Measurements from ENCODE around the gene USP7. TPM values are rescaled to one million over a fixed set of nuclear protein-coding genes. Genes with fewer than 3 reads are reported as not detected.

The USP7 gene
- total RNA-seq, 1 experiment from 2014 or later = 125 TPM

GRCh38 chr16:8859913-8860881 is 103.5 kb downstream of the USP7 start:
- no peak for DNase-seq (ENCODE audit: low read depth, low spot score)
- intact Hi-C loops (cut with micrococcal nuclease; ENCODE audit: unreplicated experiment) = loop anchor here (10.0 kb wide), 2 partner anchors 275 to 285 kb away; no protein-coding TSS in a partner anchor
- Histone ChIP-seq H3K9me3 (ENCODE audit: control insufficient read depth, insufficient read depth, low read depth, low read length) (no peaks in the 10 kb centered on the region), H3K27ac (ENCODE audit: low read length) (peak overlapping the region; percentile 86), H3K4me3 (ENCODE audit: low read depth in 2 of 2, low read length in 2 of 2) (no peak overlapping the region), H3K27me3 (ENCODE audit: control insufficient read depth, insufficient read depth, low read length) (no peaks in the 10 kb centered on the region), H3K4me1 (ENCODE audit: control insufficient read depth, insufficient read depth, low read length) (peaks cover 66% of the 10 kb centered on the region), H3K36me3 (ENCODE audit: control insufficient read depth, insufficient read depth, low read length) (no peaks in the 10 kb centered on the region)
- in situ Hi-C loops (cut with HindIII; ENCODE audit: low pct_unique_long_range_greater_than_20kb, low sequenced_read_pairs) = no loop called here
- BruUV-seq (replicated peaks) = no TSS peak
- no peak for TF ChIP-seq TCF7L2 (IDR thresholded peaks at IDR 0.05; ENCODE audit: low read depth, low read length)
- no peak; the same call in none of the 2 replicates for TF ChIP-seq POLR2AphosphoS5 (IDR thresholded peaks at IDR 0.05; ENCODE audit: low read depth, low read length)
- TF ChIP-seq REST (IDR thresholded peaks at IDR 0.05; ENCODE audit: insufficient read depth in 1 of 2, low read depth in 2 of 2, low read length in 1 of 2) = no peak
- no peak for TF ChIP-seq SIN3A (IDR thresholded peaks at IDR 0.05; ENCODE audit: borderline replicate concordance, insufficient read depth, low read depth, low read length)
- CTCF ChIA-PET = interaction anchor here (0.6 kb wide), 1 partner anchor 149 kb away, joined by 4 read pairs; no protein-coding TSS in a partner anchor
- 0 out of 2 replicates have a peak, but pooled peaks have one; percentile 0 for ATAC-seq
- POLR2A ChIA-PET = interaction anchor here (0.6 to 1.0 kb wide), 2 partner anchors 11 to 1218 kb away, joined by 3 to 4 read pairs; no protein-coding TSS in a partner anchor

GRCh38 chr16:8858994-8859912 is 104.5 kb downstream of the USP7 start:
- Histone ChIP-seq H3K27ac (ENCODE audit: low read length) (peak overlapping the region; percentile 86), H3K27me3 (ENCODE audit: control insufficient read depth, insufficient read depth, low read length) (no peaks in the 10 kb centered on the region), H3K4me1 (ENCODE audit: control insufficient read depth, insufficient read depth, low read length) (peaks cover 60% of the 10 kb centered on the region), H3K4me3 (ENCODE audit: low read depth in 2 of 2, low read length in 2 of 2) (no peak overlapping the region), H3K9me3 (ENCODE audit: control insufficient read depth, insufficient read depth, low read depth, low read length) (no peaks in the 10 kb centered on the region), H3K36me3 (ENCODE audit: control insufficient read depth, insufficient read depth, low read length) (no peaks in the 10 kb centered on the region)
- BruUV-seq (replicated peaks) = no TSS peak
- ATAC-seq (no peak), DNase-seq (ENCODE audit: low read depth, low spot score) (no peak)
- intact Hi-C loops (cut with micrococcal nuclease; ENCODE audit: unreplicated experiment) (no loop called here), in situ Hi-C loops (cut with HindIII; ENCODE audit: low pct_unique_long_range_greater_than_20kb, low sequenced_read_pairs) (no loop called here)
- TF ChIP-seq REST (IDR thresholded peaks at IDR 0.05; ENCODE audit: insufficient read depth in 1 of 2, low read depth in 2 of 2, low read length in 1 of 2) = no peak
- TF ChIP-seq POLR2AphosphoS5 (IDR thresholded peaks at IDR 0.05; ENCODE audit: low read depth, low read length) = no peak
- TF ChIP-seq TCF7L2 (IDR thresholded peaks at IDR 0.05; ENCODE audit: low read depth, low read length) = no peak
- TF ChIP-seq CTCF (IDR thresholded peaks at IDR 0.05) = no peak
- TF ChIP-seq SIN3A (IDR thresholded peaks at IDR 0.05; ENCODE audit: borderline replicate concordance, insufficient read depth, low read depth, low read length) = no peak
- POLR2A ChIA-PET = no interaction called here
- CTCF ChIA-PET = no interaction called here

All from Panc1 (cell line).